Loucy (cell line): Measurements from ENCODE around the gene SPOCK3.
A peak's percentile ranks its signal among the peaks of the same experiment; 100 is the strongest.

Source experiments
- H2AFZ ChIP-seq: fragments of 200-600 bp; sonication (generic); 2 replicates; pipeline ENCODE4 v1.6.0; 2016; ENCODE audit warnings: antibody characterized with exemption, mild to moderate bottlenecking, low read length, moderate library complexity
- H3F3A ChIP-seq: fragments of 200-600 bp; 2 replicates; pipeline ENCODE4 v1.6.0; 2016; ENCODE audit warnings: antibody characterized with exemption, low read depth, mild to moderate bottlenecking
- H3K27me3 ChIP-seq: fragments of 200-600 bp; sonication (generic); 2 replicates; pipeline ENCODE4 v1.6.1; 2014; ENCODE audit warnings: low read length, mild to moderate bottlenecking; ENCODE audit not compliant: insufficient read depth, poor library complexity, severe bottlenecking
- H3K36me3 ChIP-seq: fragments of 200-600 bp; sonication (generic); 2 replicates; pipeline ENCODE4 v1.6.1; 2016; ENCODE audit warnings: low read length; ENCODE audit not compliant: insufficient read depth
- H3K4me1 ChIP-seq: fragments of 200-600 bp; sonication (generic); 2 replicates; pipeline ENCODE4 v1.5.1; 2014; ENCODE audit warnings: low read length, mild to moderate bottlenecking; ENCODE audit not compliant: insufficient read depth, poor library complexity, severe bottlenecking
- H3K4me2 ChIP-seq: fragments of 200-600 bp; sonication (generic); 2 replicates; pipeline ENCODE4 v1.6.0; 2014; ENCODE audit warnings: antibody characterized with exemption, low read length, low read depth, mild to moderate bottlenecking; ENCODE audit not compliant: poor library complexity, severe bottlenecking
- H3K4me3 ChIP-seq: fragments of 200-600 bp; sonication (generic); 2 replicates; pipeline ENCODE4 v1.5.1; 2014; ENCODE audit warnings: low read length, mild to moderate bottlenecking, mixed read lengths; ENCODE audit not compliant: poor library complexity, severe bottlenecking
- H3K79me2 ChIP-seq: fragments of 200-600 bp; sonication (generic); 2 replicates; pipeline ENCODE4 v1.6.1; 2014; ENCODE audit warnings: low read length; ENCODE audit not compliant: insufficient read depth
- H3K9ac ChIP-seq: fragments of 200-600 bp; sonication (generic); 2 replicates; pipeline ENCODE4 v1.6.0; 2014; ENCODE audit warnings: mild to moderate bottlenecking, low read depth, low read length, moderate library complexity; ENCODE audit not compliant: poor library complexity, severe bottlenecking
- H3K9me2 ChIP-seq: fragments of 200-600 bp; sonication (generic); replicated peaks from 2 replicates; pipeline ENCODE4 v1.6.1; 2016; ENCODE audit warnings: low read depth, low read length, mixed read lengths
- H3K9me3 ChIP-seq: fragments of 200-600 bp; sonication (generic); 2 replicates; pipeline ENCODE4 v1.6.1; 2014; ENCODE audit warnings: mild to moderate bottlenecking, antibody characterized with exemption, low read length, low read depth; ENCODE audit not compliant: insufficient read depth
- H4K20me1 ChIP-seq: fragments of 200-600 bp; sonication (generic); 2 replicates; pipeline ENCODE4 v1.6.0; 2014; ENCODE audit warnings: antibody characterized with exemption, low read length, mild to moderate bottlenecking; ENCODE audit not compliant: insufficient read depth, poor library complexity, severe bottlenecking
- CTCF ChIP-seq: fragments of 200-600 bp; sonication (generic); conservative IDR thresholded peaks from 2 replicates; pipeline ENCODE4 v1.5.1; 2014; ENCODE audit warnings: mild to moderate bottlenecking, antibody characterized with exemption, low read length
- EZH2phosphoT487 ChIP-seq: fragments of 200-600 bp; IDR thresholded peaks from 2 replicates; pipeline ENCODE4 v1.6.1; 2018; ENCODE audit warnings: antibody characterized with exemption, mild to moderate bottlenecking, moderate library complexity, borderline replicate concordance

The SPOCK3 gene

GRCh38 chr4:167023364-167023925 is 210.8 kb downstream of the SPOCK3 start:
- Histone ChIP-seq H3K9ac (no peak overlapping the region), H3K4me1 (no peaks in the 10 kb centered on the region), H3K4me2 (no peak overlapping the region), H3K36me3 (no peaks in the 10 kb centered on the region), H3K79me2 (no peaks in the 10 kb centered on the region), H2AFZ (no peak overlapping the region), H3F3A (no peaks in the 10 kb centered on the region), H3K27me3 (no peaks in the 10 kb centered on the region), H3K4me3 (no peak overlapping the region), H3K9me2 (no peaks in the 10 kb centered on the region), H4K20me1 (no peaks in the 10 kb centered on the region), H3K9me3 (no peaks in the 10 kb centered on the region)
- TF ChIP-seq CTCF (no peak), EZH2phosphoT487 (no peak)

GRCh38 chr4:167021545-167022155 is 212.6 kb downstream of the SPOCK3 start:
- no peaks in the 10 kb centered on the region for H3K9me2 ChIP-seq
- no peaks in the 10 kb centered on the region for H3F3A ChIP-seq
- H2AFZ ChIP-seq, result no peak overlapping the region; the same call in 1 of the 2 replicates
- H3K4me2 ChIP-seq, result no peak overlapping the region
- H3K27me3 ChIP-seq, result no peaks in the 10 kb centered on the region
- TF ChIP-seq CTCF (peak; percentile 91), EZH2phosphoT487 (no peak)
- H3K9me3 ChIP-seq, result no peaks in the 10 kb centered on the region
- no peak overlapping the region for H3K9ac ChIP-seq
- no peaks in the 10 kb centered on the region for H3K79me2 ChIP-seq
- no peaks in the 10 kb centered on the region for H3K4me1 ChIP-seq
- H4K20me1 ChIP-seq, result no peaks in the 10 kb centered on the region
- no peaks in the 10 kb centered on the region for H3K36me3 ChIP-seq
- no peak overlapping the region for H3K4me3 ChIP-seq

GRCh38 chr4:167020410-167020809 is 213.9 kb downstream of the SPOCK3 start:
- Histone ChIP-seq H3F3A (no peaks in the 10 kb centered on the region), H3K9me3 (no peaks in the 10 kb centered on the region), H3K79me2 (no peaks in the 10 kb centered on the region), H3K4me3 (no peak overlapping the region), H3K9me2 (no peaks in the 10 kb centered on the region), H3K27me3 (no peaks in the 10 kb centered on the region), H3K9ac (no peak overlapping the region), H3K4me2 (no peak overlapping the region), H2AFZ (0 out of 2 replicates have a peak overlapping the region, but pooled peaks have one; percentile 40), H3K36me3 (no peaks in the 10 kb centered on the region), H4K20me1 (no peaks in the 10 kb centered on the region), H3K4me1 (no peaks in the 10 kb centered on the region)
- TF ChIP-seq EZH2phosphoT487, result no peak
- peak; percentile 56 for TF ChIP-seq CTCF
